Transverse colon (tissue), 4 donors: Measurements from ENCODE around the gene CRMP1.

Source experiments
- EP300 ChIP-seq: sonication (generic); formaldehyde crosslinking; IDR thresholded peaks from one replicate; pipeline ENCODE4 v1.6.1; 2017; ENCODE audit warnings: antibody characterized with exemption, low read depth
- POLR2A ChIP-seq: fragments of 450-650 bp; IDR thresholded peaks from one replicate; pipeline ENCODE4 v1.6.1; 2016; ENCODE audit warnings: antibody characterized with exemption, mild to moderate bottlenecking, moderate library complexity
- POLR2AphosphoS5 ChIP-seq, 3 donors: sonication (generic); formaldehyde crosslinking; IDR thresholded peaks; one replicate each; pipeline ENCODE4 v1.6.1; 2016; ENCODE audit warnings: antibody characterized with exemption in 3 of 3
- TF ChIP-seq, protein P1 (sequence below), 5 experiments: fragments of 200-600 bp in 3 of 5; fragments of 450-650 bp in 2 of 5; sonication (generic) in 3 of 5; IDR thresholded peaks; 1 replicate in 2 of 5; 2 replicates in 3 of 5; pipeline ENCODE4 v1.5.1; 2016 to 2017; ENCODE audit warnings: antibody characterized with exemption in 5 of 5, inconsistent platforms in 3 of 5, mild to moderate bottlenecking in 2 of 5, moderate library complexity in 1 of 5

DNA sequence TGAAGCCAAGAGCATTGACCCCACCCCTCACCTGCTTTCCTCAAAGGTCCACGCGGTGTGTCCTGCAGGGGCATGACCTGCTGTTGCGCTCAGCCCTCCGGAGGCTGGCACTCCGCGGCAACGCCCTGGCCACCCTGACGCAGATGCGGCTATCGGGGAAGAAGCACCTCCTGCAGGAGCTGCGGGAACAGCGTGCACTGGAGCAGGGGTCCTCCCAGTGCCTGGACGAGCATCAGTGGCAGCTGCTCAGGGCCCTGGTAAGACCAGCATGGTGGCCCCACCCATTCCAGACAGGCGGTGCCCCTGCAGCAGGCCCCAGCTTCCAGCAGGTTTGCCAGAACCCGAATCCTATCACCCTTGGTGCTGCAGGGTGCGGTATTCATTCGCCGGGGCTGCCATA, 95.9 kb downstream of the CRMP1 start:
- TF ChIP-seq, protein P1, sequence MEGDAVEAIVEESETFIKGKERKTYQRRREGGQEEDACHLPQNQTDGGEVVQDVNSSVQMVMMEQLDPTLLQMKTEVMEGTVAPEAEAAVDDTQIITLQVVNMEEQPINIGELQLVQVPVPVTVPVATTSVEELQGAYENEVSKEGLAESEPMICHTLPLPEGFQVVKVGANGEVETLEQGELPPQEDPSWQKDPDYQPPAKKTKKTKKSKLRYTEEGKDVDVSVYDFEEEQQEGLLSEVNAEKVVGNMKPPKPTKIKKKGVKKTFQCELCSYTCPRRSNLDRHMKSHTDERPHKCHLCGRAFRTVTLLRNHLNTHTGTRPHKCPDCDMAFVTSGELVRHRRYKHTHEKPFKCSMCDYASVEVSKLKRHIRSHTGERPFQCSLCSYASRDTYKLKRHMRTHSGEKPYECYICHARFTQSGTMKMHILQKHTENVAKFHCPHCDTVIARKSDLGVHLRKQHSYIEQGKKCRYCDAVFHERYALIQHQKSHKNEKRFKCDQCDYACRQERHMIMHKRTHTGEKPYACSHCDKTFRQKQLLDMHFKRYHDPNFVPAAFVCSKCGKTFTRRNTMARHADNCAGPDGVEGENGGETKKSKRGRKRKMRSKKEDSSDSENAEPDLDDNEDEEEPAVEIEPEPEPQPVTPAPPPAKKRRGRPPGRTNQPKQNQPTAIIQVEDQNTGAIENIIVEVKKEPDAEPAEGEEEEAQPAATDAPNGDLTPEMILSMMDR (IDR thresholded peaks at IDR 0.05): no peak
- no peak for TF ChIP-seq POLR2AphosphoS5 (IDR thresholded peaks at IDR 0.05)
- no peak for TF ChIP-seq POLR2A
- TF ChIP-seq EP300: no peak
